Measurements from ENCODE around the gene OXSM.

OXSM gene

GRCh38 chr3:25789596-25790556 is at the start of gene OXSM:
Gene OXSM (plus strand): TSS chr3:25790090. CDS start chr3:25791021, 931 bp downstream.
- DNase-seq, result peak; percentile 44

GRCh38 chr3:25744470-25744869 is 45.4 kb upstream of the OXSM start:
- no peak for DNase-seq

GRCh38 chr3:25747033-25747432 is 42.9 kb upstream of the OXSM start:
- no peak for DNase-seq

GRCh38 chr3:25748189-25748588 is 41.7 kb upstream of the OXSM start:
- DNase-seq, result no peak

DNA sequence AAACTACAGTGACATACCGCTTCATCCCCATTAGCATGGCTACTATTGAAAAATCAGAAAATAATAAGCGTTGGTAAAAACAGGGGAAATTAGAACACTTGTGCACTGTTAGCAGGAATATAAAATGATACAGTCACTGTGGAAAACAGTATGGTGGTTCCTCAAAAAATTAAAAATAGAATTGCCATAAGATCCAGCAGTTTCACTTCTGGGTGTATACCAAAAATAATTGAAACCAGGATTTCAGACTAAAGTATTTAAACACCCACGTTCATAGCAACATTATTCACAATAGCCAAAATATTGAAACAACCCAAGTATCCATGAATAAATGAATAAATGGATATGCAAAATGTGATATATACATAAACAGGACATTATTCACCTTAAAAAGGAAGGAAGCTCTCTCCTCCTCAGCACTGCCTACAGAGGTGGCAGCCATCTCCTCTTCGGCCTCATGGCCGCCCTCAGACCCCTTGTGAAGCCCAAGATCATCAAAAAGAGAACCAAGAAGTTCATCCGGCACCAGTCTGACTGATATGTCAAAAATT is 40.8 kb upstream of the OXSM start:
- no peak for DNase-seq

DNA sequence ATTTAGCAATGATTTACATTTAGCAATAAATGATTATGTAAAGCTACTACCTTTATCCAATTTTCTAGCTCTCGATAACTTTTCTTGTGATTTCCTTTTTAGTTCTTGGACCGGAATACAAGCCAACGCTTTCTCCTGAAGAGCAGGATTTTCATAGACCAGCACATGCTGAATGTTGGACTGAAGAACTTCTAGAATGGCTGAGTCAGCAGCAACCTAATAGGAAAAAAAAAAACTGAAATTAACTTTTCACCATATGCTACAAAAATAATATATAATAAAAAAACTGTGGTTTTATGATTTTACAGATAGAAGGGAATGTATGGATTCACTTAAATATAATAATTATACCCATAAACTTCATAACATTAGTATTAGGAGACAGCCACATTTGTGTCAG is 38.8 kb upstream of the OXSM start:
- DNase-seq, result no peak

DNA sequence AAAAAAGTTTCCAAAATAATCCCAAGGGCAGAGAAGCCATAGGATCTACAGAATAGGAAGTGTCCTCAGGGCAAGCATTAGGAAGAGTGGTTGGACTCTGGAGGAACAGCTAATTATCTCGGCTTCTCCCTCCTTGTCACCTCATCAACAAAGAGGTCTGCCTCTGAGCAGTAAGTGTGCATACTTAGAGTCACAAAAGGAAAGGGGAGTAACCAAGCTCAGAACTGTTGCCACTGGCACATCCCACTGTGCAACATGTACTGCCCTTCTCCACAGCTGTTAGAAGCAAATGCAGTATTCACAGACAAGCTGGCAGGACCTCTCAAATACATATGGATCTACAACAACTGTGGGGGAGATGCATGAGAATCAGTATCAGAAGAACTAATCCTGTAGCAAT is 38.2 kb upstream of the OXSM start:
- DNase-seq, result no peak

DNA sequence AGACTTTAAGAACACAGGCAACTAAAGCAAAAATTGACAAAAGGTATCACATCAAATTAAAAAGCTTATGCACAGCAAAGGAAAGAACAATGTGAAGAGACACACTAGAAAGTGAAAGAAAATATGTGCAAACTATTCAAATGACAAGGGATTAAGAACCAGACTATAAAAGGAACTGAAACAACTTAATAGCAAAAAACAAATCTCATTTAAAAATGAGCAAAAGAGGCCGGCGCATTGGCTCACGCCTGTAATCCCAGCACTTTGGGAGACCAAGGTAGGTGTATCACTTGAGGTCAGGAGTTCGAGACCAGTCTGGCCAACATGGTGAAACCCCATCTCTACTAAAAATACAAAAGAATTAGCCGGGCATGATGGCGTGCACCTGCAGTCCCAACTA is 21.0 kb upstream of the OXSM start:
- DNase-seq, result no peak

DNA sequence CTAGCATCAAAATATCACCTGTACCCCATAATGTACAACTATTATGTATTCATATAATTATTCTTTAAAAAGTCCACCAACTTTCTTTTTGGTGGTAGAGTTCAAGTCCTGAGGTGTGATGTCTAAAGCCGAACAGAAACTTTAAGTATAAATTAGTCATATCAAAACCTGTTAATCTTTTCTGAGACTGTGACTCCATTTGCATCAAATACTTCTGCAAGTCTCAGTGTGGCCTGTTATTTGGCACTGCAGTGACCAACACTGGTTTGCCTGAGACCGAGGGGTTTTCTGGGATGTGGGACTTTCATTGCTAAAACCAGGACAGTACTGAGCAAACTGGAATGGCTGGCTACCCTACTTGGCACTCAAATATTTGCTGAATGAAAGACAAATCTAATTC is 14.0 kb upstream of the OXSM start:
- DNase-seq, result no peak

DNA sequence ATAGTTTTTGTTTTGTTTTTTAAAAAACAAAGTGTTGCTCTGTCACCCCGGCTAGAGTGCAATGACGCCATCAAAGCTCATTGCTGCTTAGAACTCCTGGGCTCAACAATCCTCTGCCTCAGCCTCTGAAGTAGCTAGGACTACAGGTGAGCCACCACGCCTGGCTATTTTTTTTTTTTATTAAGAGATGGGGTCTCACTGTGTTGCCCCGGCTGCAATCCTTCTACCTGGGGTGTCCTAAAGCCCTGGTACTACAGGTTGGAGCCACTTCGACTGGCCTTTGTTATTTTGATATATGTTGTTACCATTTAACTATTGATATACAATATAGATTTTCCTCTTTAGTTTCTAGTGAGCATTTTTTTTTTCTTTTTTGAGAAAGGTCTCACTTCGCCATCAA is 9.3 kb upstream of the OXSM start:
- no peak for DNase-seq

DNA sequence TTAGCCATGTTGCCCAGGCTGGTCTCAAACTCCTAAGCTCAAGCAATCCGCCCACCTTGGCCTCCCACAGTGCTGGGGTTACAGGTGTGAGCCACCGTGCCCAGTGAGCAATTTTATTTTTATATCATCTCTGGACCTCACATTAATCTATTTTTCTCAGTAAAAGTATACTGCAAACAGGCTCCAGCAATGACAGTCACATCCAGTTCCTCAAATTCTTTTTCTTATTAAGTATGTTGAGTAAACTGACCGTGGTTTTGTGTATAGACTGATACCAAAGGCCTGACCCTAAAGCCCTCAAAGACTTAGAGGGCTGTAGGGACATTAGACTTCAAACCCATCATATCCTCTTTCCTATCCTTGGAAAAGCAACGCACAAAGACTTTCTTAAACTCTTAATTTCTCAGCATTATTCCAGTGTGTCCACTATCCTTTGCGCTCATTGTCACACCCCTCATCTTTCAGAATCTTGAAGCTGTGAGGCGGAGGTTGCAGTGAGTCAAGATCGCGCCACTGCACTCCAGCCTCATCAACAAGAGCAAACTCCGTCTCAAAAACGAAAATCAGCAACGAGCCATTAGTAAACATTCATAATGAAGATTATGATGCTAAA is 8.6 kb upstream of the OXSM start:
- no peak for DNase-seq

DNA sequence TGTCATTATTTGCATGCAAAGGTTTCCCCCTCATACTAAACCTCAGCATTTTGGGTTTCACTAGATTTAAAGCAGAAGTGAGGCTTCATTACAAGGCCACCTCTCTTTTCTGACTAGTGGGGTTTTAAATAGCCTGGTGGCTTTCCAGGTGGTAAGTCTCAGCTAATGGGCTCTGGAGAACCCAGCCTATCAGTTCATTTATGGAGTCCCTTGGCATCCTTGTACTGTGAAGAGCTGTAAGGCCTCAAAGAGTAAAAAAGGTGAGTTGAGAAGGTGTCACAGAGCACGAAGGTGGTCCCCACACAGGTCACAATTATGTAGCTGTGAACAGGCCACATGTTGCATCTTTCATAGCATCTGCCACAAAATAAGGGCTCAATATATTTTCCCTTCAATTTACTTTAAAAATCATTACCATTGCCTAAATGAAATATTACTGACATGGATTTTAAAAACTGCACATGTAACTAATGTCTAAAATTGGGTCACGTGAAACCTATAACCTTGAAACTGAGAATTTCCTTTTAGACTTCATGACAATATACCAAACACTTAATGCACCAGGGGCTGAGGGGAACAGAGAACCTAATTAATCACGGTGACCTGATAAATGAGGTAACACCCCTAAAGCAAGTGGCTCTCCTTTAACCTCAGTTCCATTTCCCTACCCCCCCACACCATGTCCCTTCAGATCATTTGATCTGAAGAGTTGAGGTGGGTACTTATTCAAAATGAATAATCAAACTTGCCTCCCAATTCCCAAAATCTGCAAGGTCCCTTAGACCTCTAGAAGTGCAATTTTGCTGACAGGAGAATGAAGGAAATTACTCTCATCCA is 7.9 kb upstream of the OXSM start:
- no peak for DNase-seq

GRCh38 chr3:25782636-25782937 is 7.3 kb upstream of the OXSM start:
- no peak for DNase-seq

- no peak for DNase-seq
Measured at GRCh38 chr3:25782938-25783660, 6.8 kb upstream of the OXSM start, which contains the start of gene NGLY1. Gene NGLY1 (minus strand): TSS chr3:25783443. CDS start chr3:25783390, 53 bp downstream.

- no peak for DNase-seq
Measured at GRCh38 chr3:25783661-25784512, 6.0 kb upstream of the OXSM start.

DNA sequence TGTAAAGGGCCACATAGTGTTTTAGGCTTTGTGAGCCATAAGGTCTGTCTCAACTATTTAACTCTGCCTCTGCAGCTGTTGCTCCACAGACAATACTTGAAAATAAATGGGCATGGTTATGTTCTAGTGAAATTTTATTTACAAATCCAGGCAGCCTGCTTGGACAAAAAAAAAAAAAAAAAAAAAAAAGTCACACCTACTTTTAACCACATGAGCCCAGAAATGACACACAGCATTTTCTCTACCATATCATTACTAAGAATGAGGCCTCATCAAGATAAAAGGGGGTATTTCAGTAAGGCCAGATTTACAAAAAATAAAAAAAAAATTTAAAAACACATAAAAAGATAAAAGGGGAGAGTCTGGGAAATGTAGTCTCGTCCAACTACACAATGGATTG is 4.9 kb upstream of the OXSM start:
- no peak for DNase-seq

- no peak for DNase-seq
Measured at GRCh38 chr3:25785826-25786225, 4.1 kb upstream of the OXSM start.

DNA sequence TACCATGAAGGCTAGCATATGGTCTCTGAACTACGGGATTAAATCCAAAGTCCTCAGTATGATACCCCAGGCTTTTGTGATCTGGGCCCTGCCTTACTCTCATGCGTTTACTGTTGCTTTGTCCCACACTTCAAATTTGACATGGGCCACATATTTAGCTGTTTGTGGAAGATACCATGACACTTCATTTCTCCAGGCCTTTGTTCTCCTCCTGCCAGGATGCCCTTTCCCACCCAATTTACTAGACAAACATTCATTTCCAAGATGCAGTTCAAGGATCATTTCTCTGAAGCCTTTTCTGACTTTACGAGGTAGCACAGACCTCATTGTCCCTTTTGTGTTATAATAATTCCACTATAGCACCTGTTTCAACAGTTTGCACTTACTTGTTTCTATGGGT is 2.2 kb upstream of the OXSM start:
- DNase-seq, result no peak

DNA sequence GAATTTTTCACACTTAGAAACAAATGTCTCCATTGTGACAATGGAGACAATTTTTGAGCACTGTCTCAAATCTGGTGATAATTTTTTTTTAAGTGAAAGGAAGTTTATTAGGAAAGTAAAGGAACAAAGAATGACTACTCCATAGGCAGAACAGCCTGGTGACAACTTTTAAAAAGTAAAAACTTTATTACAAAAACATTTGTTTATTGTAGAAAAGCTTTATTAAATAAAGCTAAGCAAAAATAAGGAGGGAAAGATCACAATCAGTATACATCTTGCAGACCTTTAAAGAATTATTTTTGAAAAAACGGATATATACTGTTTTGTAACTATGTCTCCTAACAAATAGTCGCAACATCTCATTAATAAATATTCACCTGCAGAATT is 688 bp upstream of the OXSM start:
- DNase-seq, result no peak

GRCh38 chr3:25801786-25802185 is 11.9 kb downstream of the OXSM start:
- peak; percentile 7 for DNase-seq

DNA sequence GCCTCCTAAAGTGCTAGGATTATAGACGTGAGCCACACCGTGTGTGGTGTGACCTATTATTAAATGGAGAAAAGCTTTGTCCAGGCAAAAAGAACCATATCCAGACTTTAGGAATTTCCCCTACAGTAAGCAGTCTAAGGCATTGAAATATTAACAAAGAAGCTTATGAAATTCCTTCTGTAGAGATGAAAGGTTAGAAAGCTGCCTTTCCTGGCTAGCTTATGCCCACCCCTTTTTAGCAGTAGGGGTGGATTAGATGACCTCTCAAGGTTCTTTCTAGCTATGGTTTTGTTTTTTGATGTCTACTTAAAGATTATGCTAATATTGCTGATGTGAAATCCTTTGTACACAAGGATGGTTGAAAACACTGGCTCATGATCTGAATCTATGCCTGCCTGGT is 13.9 kb downstream of the OXSM start:
- DNase-seq, result no peak

DNA sequence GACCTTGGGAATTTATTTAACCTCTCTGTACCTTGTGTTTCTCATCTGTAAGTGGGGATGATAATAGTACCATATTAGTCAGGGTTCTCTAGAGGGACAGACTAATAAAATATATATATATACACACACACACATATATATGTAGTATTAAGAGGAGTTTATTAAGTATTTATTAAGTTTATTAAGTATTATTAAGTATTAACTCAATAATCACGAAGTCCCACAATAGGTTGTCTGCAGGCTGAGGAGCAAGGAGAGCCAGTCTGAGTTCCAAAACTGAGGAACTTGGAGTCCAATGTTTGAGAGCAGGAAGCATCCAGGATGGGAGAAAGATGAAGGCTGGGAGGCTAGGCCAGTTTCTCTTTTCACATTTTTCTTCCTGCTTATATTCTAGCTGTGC is 14.8 kb downstream of the OXSM start:
- no peak for DNase-seq
